SHP77 treated with DMSO at 0.1 percent for 48 hours (cell line): ENCODE data around the gene PP2D1.
"Not testable (repeated sequence)": the region's sequence is repeated elsewhere in the genome, so short reads cannot be mapped to it uniquely, and the experiment has no call there.

Experiments
- DNase-seq: peaks from one replicate; lab custom pipeline; 2025; lab: John Stamatoyannopoulos, UW

Gene PP2D1

DNA sequence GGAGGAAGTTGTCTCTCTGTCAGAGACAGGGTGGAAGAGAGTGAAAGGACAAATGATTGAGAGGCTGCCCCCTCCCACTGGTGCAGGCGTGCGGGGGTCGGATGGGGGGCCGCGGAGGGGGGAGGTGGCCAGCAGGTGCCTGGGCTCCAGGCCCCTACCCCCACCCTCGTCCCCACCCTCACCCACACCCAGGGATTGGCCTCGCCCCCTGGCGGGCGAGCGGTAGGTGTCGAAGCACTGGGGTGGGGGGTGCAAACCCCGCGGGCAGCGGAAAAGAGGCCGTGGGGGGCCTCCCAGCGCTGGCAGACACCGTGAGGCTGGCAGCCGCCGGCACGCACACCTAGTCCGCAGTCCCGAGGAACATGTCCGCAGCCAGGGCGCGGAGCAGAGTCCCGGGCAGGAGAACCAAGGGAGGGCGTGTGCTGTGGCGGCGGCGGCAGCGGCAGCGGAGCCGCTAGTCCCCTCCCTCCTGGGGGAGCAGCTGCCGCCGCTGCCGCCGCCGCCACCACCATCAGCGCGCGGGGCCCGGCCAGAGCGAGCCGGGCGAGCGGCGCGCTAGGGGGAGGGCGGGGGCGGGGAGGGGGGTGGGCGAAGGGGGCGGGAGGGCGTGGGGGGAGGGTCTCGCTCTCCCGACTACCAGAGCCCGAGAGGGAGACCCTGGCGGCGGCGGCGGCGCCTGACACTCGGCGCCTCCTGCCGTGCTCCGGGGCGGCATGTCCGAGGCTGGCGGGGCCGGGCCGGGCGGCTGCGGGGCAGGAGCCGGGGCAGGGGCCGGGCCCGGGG, 27.9 kb upstream of the PP2D1 start, which contains the start of gene KAT2B:
Gene KAT2B, plus strand, starts transcription at position 682 of the 783 bp plus-strand sequence. Its CDS starts 32 bp downstream, at position 714.
- DNase-seq: peak; percentile 38

- no peak for DNase-seq
These were observed 27.4 kb upstream of the PP2D1 start for GRCh38 chr3:20039466-20039764.

DNA sequence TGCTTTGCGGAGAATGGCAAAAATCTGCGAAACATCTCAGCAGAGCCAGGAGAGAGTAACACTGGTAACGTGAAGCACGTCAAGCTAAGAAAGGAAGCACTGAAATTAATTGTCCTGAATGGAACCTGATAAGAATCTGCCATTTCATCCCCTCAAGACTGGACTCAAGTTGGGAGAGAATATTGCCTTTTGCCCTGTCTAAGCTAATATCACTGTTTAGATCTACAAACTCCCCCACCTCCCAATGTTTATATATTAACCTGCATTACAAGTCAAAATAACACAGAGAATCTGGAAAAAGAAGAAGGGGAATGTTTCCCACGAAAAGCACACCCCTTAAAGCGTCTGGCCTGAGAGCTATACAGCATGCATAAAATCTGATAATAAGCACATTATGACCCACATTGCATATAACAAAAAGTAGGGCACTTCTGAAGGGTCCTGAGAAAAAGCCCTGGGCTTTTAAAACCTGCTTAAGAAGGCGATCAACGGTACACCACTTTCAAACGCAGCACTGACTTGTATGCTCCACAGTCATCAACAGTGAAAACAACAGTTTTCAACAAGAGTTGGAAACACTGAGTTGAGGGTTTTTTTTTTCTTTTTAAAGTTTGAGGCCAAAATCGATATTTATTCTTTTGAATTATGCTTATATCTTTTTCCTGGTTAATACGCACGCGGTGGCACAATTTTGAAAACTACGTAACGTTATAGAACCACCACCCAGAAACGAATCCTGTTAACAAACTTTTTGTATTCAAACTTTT, 26.8 kb upstream of the PP2D1 start:
- no peak for DNase-seq

- DNase-seq: no peak
These were observed 25.4 kb upstream of the PP2D1 start for GRCh38 chr3:20037255-20037996.

DNA sequence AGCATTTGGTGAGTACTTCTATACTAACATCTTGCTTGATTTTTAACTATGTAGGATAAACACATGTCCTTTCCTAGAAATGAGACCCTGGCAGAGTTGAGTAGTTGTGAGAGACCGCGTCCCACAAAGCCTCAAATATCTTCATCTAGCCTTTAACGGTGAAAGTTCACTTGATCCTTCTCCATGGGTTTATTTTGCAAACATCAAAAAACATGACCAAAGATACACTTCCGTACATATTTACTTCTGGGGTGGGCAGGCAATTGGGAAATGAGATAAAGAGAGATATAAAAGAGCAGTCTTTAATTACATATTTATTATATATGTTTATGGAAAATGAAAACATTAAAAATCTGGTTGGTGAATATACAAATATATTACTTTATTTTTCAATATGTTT, 23.0 kb upstream of the PP2D1 start:
- DNase-seq: no peak

- not testable (repeated sequence) for DNase-seq
These were observed 19.9 kb upstream of the PP2D1 start for GRCh38 chr3:20031939-20032338.

DNA sequence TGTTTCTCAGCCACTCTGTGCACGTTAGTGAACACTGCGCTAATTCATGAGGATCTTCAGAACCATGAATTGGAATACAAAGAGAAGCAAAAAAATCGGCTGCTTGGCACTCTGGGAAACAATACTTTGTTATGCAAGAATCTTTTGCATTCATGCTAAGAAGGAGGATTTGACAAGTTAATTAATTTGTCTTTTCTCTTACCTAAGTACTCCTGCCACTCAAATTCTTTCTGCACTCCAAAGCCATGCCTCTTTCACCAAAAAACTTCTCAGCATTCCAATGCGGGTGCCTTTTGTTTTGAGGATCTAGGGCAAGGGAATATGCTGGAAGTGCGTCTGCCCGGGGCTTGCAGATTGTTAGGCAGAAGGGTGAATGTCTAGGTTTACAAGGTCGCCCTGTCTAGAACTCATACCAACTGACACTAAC, 16.9 kb upstream of the PP2D1 start:
- DNase-seq: no peak

DNA sequence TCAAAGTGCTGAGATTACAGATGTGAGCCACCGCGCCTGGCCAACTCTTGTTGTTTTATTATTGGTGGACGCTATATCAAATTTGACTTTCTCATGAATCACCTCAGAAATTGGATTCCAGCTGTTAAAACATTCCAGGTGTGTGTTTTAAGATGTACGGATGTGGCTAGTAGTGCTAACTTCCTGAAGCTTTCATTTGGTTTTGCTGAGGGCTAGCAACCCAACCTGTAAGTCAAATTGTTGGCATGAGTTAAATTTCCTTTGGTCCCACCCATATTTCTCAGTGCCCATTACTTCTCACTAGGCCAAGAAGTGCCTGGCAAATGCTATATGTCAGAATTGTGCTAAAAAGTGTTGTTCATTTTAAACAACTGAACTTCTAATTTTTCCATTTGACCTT, 15.1 kb upstream of the PP2D1 start:
- no peak for DNase-seq

- DNase-seq: no peak
These were observed 11.8 kb upstream of the PP2D1 start for GRCh38 chr3:20023623-20024405.

DNA sequence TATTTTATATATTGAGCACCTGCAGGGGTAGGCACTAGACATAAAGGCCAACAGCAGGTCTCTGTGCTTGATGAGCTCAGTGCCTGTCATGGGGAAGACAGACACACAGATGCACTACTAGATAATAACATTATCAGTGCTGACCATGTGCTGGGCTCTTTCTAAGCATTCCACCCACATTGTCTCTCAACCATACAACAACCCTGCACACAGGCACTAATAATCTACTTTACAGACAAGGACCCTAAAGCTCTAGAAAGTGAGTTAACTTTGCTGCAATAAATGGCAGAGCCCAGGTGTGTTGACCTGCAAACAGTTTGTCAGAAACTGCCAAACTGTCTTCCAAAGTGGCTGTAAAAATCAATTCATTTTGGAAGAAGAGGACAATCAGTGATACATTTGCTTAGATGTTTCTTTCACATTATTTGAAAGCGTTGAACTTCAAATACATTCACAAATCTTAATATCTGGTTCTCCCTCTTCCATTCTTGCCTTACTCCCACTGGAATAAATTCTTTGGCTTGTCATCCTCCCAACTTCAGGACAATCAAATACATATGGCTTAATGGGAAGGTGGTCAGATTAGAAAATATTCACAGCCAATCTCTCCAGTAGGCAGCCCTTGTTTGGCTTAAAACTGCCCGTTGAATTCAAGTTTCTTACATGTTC, 11.0 kb upstream of the PP2D1 start:
- DNase-seq: no peak

GRCh38 chr3:20016076-20016475, 4.0 kb upstream of the PP2D1 start:
- not testable (repeated sequence) for DNase-seq

DNA sequence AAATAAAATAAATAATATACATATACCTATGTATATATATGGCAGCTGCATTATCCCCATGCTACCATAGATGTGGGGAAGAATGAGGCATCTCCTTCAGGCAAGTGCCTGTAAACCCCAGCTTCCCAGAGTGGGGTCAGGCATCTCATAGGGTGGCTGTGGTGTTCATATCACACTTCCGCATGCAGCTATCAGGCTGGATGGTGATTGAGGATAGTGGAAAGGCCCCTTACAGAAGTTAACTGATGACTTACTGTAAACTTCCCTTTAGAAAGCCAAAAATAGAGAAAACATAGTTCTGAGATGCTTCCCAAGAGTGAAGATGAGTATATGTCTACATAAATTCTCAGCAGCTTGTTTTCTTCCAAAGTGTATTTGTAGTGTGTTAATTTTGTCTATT, 3.5 kb upstream of the PP2D1 start:
- DNase-seq: no peak

GRCh38 chr3:20013396-20013795, 1.3 kb upstream of the PP2D1 start:
- no peak for DNase-seq

GRCh38 chr3:20008646-20009045, 3.4 kb downstream of the PP2D1 start:
- DNase-seq: no peak

DNA sequence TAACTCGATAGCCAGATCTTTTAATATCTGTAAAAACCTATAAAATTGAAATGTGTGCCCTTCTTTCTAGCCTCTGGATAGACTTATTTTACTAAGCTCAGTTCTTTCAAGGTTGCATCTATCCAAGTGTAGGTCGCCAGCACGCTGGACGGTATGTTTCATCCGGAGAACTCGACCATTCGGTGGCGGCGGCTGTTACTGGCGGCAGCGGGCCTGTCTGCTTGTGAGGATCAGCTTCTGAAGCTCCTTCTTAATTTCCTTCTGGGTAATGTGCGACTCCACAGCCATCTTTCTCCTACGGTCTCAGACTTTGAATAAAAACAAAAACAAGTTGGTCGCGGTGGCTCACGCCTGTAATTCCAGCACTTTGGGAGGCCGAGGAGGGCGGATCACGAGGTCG, 4.1 kb downstream of the PP2D1 start:
- DNase-seq: no peak

DNA sequence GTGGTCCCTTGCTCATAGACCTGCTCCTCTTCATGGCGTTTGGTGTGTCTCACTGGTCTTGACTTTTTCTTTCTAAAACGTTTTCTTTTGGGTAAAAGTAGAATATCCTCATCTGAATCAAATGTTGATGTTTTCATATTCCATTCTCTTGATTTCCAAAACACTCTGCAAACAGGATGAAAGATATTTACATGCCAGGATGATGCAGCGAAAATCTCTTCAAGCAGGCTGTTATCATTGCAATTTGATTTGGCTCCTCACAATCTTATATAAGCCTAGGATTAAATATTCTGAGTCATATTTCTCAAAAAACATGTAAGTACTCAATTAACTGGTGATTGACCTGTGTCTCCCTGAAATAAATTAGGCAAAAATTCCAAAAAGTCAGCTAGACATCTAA, 10.1 kb downstream of the PP2D1 start:
- no peak for DNase-seq

DNA sequence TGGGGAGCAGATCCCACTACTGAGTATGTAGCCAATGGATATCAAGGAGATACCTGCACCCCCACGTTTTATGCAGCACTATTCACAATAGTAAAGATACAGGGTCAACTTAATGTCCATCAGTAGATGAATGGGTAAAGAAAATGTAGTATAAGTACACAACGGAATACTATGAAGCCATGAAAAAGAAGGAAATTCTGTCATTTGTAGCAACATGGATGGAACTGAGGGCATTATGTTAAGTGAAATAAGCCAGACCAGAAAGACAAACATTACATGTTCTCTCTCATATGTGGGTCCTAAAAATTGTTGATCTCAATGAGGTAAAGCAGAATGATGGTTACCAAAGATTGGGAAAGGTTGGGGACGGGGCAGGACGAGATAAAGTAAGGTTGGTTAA, 14.6 kb downstream of the PP2D1 start:
- DNase-seq: no peak

- DNase-seq: no peak
These were observed 17.3 kb downstream of the PP2D1 start for GRCh38 chr3:19994796-19995195.

- not testable (repeated sequence) for DNase-seq
These were observed 23.2 kb downstream of the PP2D1 start for GRCh38 chr3:19988904-19989303.

GRCh38 chr3:19972054-19972453, 40.0 kb downstream of the PP2D1 start:
- no peak for DNase-seq

GRCh38 chr3:19970327-19970726, 41.7 kb downstream of the PP2D1 start:
- no peak for DNase-seq
